D721Med (cell line): Measurements from ENCODE around the gene PDYN.
"Not testable (repeated sequence)": the region's sequence is repeated elsewhere in the genome, so short reads cannot be mapped to it uniquely, and the experiment has no call there.

Experiments used
- DNase-seq: peaks from one replicate; pipeline ENCODE4 v3.0.0; 2011; ENCODE audit warnings: low spot score; ENCODE audit not compliant: insufficient read length
- FAIRE-seq: peaks from 2 replicates; lab custom pipeline; 2011; peaks lifted over from hg19 to GRCh38; lab: Jason Lieb, UNC
- CTCF ChIP-seq: IDR thresholded peaks from 2 replicates; pipeline ENCODE4 v1.5.1; 2012; ENCODE audit warnings: mild to moderate bottlenecking, control low read depth; ENCODE audit not compliant: insufficient read depth; ENCODE audit errors: missing control alignments

Gene PDYN

GRCh38 chr20:1993986-1994385 lies at the start of gene PDYN:
Gene PDYN, minus strand, starts transcription at chr20:1994058. Its CDS starts 10,974 bp downstream, at chr20:1983084.
- DNase-seq (no peak), FAIRE-seq (no peak)
- no peak for TF ChIP-seq CTCF

- no peak for TF ChIP-seq CTCF
- DNase-seq (no peak), FAIRE-seq (no peak)
Measured at GRCh38 chr20:2042400-2042799, 48.5 kb upstream of the PDYN start.

GRCh38 chr20:2038161-2038560 lies 44.3 kb upstream of the PDYN start:
- DNase-seq (no peak), FAIRE-seq (no peak)
- no peak for TF ChIP-seq CTCF

GRCh38 chr20:2037296-2037914 lies 43.5 kb upstream of the PDYN start:
- FAIRE-seq (no peak), DNase-seq (no peak)
- no peak for TF ChIP-seq CTCF

GRCh38 chr20:2036357-2036756 lies 42.5 kb upstream of the PDYN start:
- FAIRE-seq: not testable (repeated sequence)

GRCh38 chr20:2032168-2032567 lies 38.3 kb upstream of the PDYN start:
- no peak for TF ChIP-seq CTCF
- no peak for FAIRE-seq
- no peak for DNase-seq

More at GRCh38 chr20:2036357-2036756, 42.5 kb upstream of the PDYN start:
- not testable (repeated sequence) for DNase-seq

- no peak for FAIRE-seq
- DNase-seq: no peak
- no peak for TF ChIP-seq CTCF
Measured at GRCh38 chr20:2026514-2026913, 32.7 kb upstream of the PDYN start.
